HepG2 (cell line): Measurements from ENCODE around the gene THBS4. TPM values are rescaled to one million over a fixed set of nuclear protein-coding genes. Genes with fewer than 3 reads are reported as not detected.

ENCODE experiments used
- ATAC-seq: fragments of 200-7000 bp; cut with Tn5 transposase; 3 replicates; pipeline ENCODE4 v1.9.1; 2020; ENCODE audit warnings: mild to moderate bottlenecking, moderate library complexity
- BruUV-seq: library from RNA; stranded (reverse); fragments of 400-500 nt; replicated peaks from 2 replicates; lab custom pipeline; 2021; lab: Mats Ljungman, UMichigan
- CTCF ChIA-PET: fragments of 300-600 bp; formaldehyde crosslinking; extraction: SDS; loops from one replicate; lab custom pipeline; 2021; ENCODE audit warnings: low total read pairs, inconsistent platforms, low intra/inter-chr PET ratio; lab: Yijun Ruan, JAX
- POLR2A ChIA-PET: fragments of 350-600 bp; sonication (Branson Sonifier 250); formaldehyde crosslinking; loops from one replicate; lab custom pipeline; 2020; ENCODE audit warnings: antibody characterized with exemption, inconsistent platforms; lab: Yijun Ruan, JAX
- DNase-seq: peaks from one replicate; pipeline ENCODE4 v3.0.0-alpha.2; 2015; ENCODE audit warnings: low spot score
- FAIRE-seq: peaks from 3 replicates; lab custom pipeline; 2011; peaks lifted over from hg19 to GRCh38; lab: Jason Lieb, UNC
- H2AFZ ChIP-seq: one replicate; pipeline ENCODE4 v1.6.1; 2011; ENCODE audit warnings: low read length, inconsistent platforms
- H3K27ac ChIP-seq: fragments of 300-600 bp; 3 replicates; pipeline ENCODE4 v1.8.0; 2011; ENCODE audit warnings: mixed run types, mild to moderate bottlenecking, mixed read lengths, low read length, inconsistent platforms; ENCODE audit not compliant: insufficient read depth; ENCODE audit errors: extremely low read length
- H3K27me3 ChIP-seq, 2 experiments: fragments of 200-600 bp in 1 of 2; 2 replicates in 1 of 2; 3 replicates in 1 of 2; pipeline versions ENCODE4 v1.6.0 to v1.8.0; 2011; ENCODE audit warnings: low read length in 2 of 2, mild to moderate bottlenecking in 2 of 2, moderate library complexity in 2 of 2, inconsistent platforms in 1 of 2; ENCODE audit not compliant: insufficient read depth in 2 of 2, control insufficient read depth in 1 of 2
- H3K36me3 ChIP-seq, 2 experiments: fragments of 200-600 bp in 1 of 2; replicated peaks in 1 of 2; 2 replicates in 1 of 2; 3 replicates in 1 of 2; pipeline versions ENCODE4 v1.5.1 to v1.8.0; 2011; ENCODE audit warnings: low read length in 2 of 2, inconsistent platforms in 1 of 2; ENCODE audit not compliant: insufficient read depth in 2 of 2, control insufficient read depth in 1 of 2
- H3K4me1 ChIP-seq: 2 replicates; pipeline ENCODE4 v1.5.1; 2012; ENCODE audit warnings: low read length, inconsistent platforms; ENCODE audit not compliant: insufficient read depth
- H3K4me2 ChIP-seq: 2 replicates; pipeline ENCODE4 v1.6.0; 2011; ENCODE audit warnings: low read depth, low read length, inconsistent platforms
- H3K4me3 ChIP-seq, 3 experiments: fragments of 200-600 bp in 1 of 3; sonication (generic), shearing (Covaris generic) in 1 of 3; replicated peaks in 1 of 3; 2 replicates each; pipeline ENCODE4 v1.5.1; 2011 to 2016; ENCODE audit warnings: low read length in 3 of 3, inconsistent platforms in 2 of 3, low read depth in 2 of 3, mild to moderate bottlenecking in 2 of 3, control low read depth in 1 of 3, mixed read lengths in 1 of 3; ENCODE audit not compliant: insufficient read depth in 1 of 3
- H3K79me2 ChIP-seq: one replicate; pipeline ENCODE4 v1.6.1; 2011; ENCODE audit warnings: low read length, inconsistent platforms; ENCODE audit not compliant: insufficient read depth
- H3K9ac ChIP-seq: 2 replicates; pipeline ENCODE4 v1.6.0; 2011; ENCODE audit warnings: mild to moderate bottlenecking, low read depth, low read length, inconsistent platforms; ENCODE audit not compliant: insufficient read depth
- H3K9me3 ChIP-seq: 2 replicates; pipeline ENCODE4 v1.5.1; 2012; ENCODE audit warnings: mild to moderate bottlenecking, low read length
- H4K20me1 ChIP-seq: 2 replicates; pipeline ENCODE4 v1.6.0; 2011; ENCODE audit warnings: inconsistent platforms, mild to moderate bottlenecking, low read length, moderate library complexity; ENCODE audit not compliant: insufficient read depth
- DNMT3B ChIP-seq: conservative IDR thresholded peaks from 2 replicates; pipeline ENCODE4 v1.6.1; 2016; ENCODE audit warnings: missing biosample characterization, control low read depth
- GPBP1L1 ChIP-seq: sonication (generic); formaldehyde crosslinking; IDR thresholded peaks from 2 replicates; pipeline ENCODE4 v1.5.0; 2020; ENCODE audit warnings: mild to moderate bottlenecking, missing genetic modification reagents
- MATR3 ChIP-seq: sonication (generic); formaldehyde crosslinking; IDR thresholded peaks from 2 replicates; pipeline ENCODE4 v1.4.0; 2020; ENCODE audit warnings: missing genetic modification reagents
- NFE2L1 ChIP-seq: sonication (generic); formaldehyde crosslinking; IDR thresholded peaks from 2 replicates; pipeline ENCODE4 v1.4.0; 2020; ENCODE audit warnings: missing genetic modification reagents, mild to moderate bottlenecking, borderline replicate concordance
- PAF1 ChIP-seq: IDR thresholded peaks from 2 replicates; pipeline ENCODE4 v1.6.1; 2016; ENCODE audit warnings: missing genetic modification reagents, missing compliant biosample characterization
- SNAPC2 ChIP-seq: sonication (generic); formaldehyde crosslinking; IDR thresholded peaks from 2 replicates; pipeline ENCODE4 v1.8.1; 2022; ENCODE audit warnings: mild to moderate bottlenecking, missing genetic modification reagents
- ZBTB1 ChIP-seq: sonication (generic); formaldehyde crosslinking; IDR thresholded peaks from 2 replicates; pipeline ENCODE4 v1.4.0; 2020; ENCODE audit warnings: missing genetic modification reagents, borderline replicate concordance
- ZFP90 ChIP-seq: sonication (generic); formaldehyde crosslinking; IDR thresholded peaks from 2 replicates; pipeline ENCODE4 v1.8.0; 2022; ENCODE audit warnings: missing genetic modification reagents, mild to moderate bottlenecking, inconsistent platforms, borderline replicate concordance
- ZNF136 ChIP-seq: sonication (generic); formaldehyde crosslinking; IDR thresholded peaks from 2 replicates; pipeline ENCODE4 v1.8.1; 2022; ENCODE audit warnings: low read depth, mild to moderate bottlenecking, moderate library complexity, missing genetic modification reagents
- ZNF468 ChIP-seq: sonication (generic); formaldehyde crosslinking; IDR thresholded peaks from 2 replicates; pipeline ENCODE4 v1.8.0; 2022; ENCODE audit warnings: mild to moderate bottlenecking, moderate library complexity, missing genetic modification reagents
- ZNF549 ChIP-seq: sonication (generic); formaldehyde crosslinking; IDR thresholded peaks from 2 replicates; pipeline ENCODE4 v1.5.0; 2020; ENCODE audit warnings: missing genetic modification reagents
- ZNF556 ChIP-seq: sonication (generic); formaldehyde crosslinking; IDR thresholded peaks from 2 replicates; pipeline ENCODE4 v1.4.0; 2020; ENCODE audit warnings: mild to moderate bottlenecking, missing genetic modification reagents, borderline replicate concordance
- ZNF615 ChIP-seq: sonication (generic); formaldehyde crosslinking; IDR thresholded peaks from 2 replicates; pipeline ENCODE4 v1.5.0; 2020; ENCODE audit warnings: mild to moderate bottlenecking, missing genetic modification reagents, borderline replicate concordance
- ZSCAN12 ChIP-seq: sonication (generic); formaldehyde crosslinking; IDR thresholded peaks from 2 replicates; pipeline ENCODE4 v1.9.0; 2021; ENCODE audit warnings: mild to moderate bottlenecking, missing genetic modification reagents
- WGBS: methylation state at CpG from one replicate; pipeline ENCODE4 v1.1.6; 2017; ENCODE audit warnings: low lambda C conversion rate; 5-methylcytosine and 5-hydroxymethylcytosine counted together
- in situ Hi-C: cut with HindIII; loops from 2 replicates; pipeline ENCODE4 v1.10.0; 2017; ENCODE audit warnings: low pct_unique_long_range_greater_than_20kb; ENCODE audit not compliant: extremely low pct_ligation_motif_present
- intact Hi-C: fragments of 100-400 bp; cut with micrococcal nuclease; formaldehyde crosslinking; loops from one replicate; pipeline ENCODE4 v1.10.0; 2022; ENCODE audit not compliant: unreplicated experiment
- polyA plus RNA-seq, 8 experiments: library from polyadenylated mRNA; depleted of rRNA in 3 of 8; stranded (reverse) in 7 of 8; unstranded in 1 of 8; fragments of >200 nt; fragmentation: Illumina TruSeq in 4 of 8; extraction: Trizol in 4 of 8; gene quantifications; 2 replicates each; pipeline versions ENCODE4 v1.2.1 to v1.2.3, GENCODE V29; 2011 to 2016; ENCODE audit warnings: low read depth in 4 of 8, missing spikeins in 1 of 8, mixed read lengths in 1 of 8; ENCODE audit not compliant: insufficient read depth in 1 of 8
- total RNA-seq, 5 experiments: library from RNA; depleted of rRNA; stranded (reverse); fragments of >200 nt; fragmentation: Illumina TruSeq; extraction: Trizol; gene quantifications; 2 replicates each; pipeline ENCODE4 v1.2.3, GENCODE V29; 2016; ENCODE audit warnings: low read depth in 1 of 5
- TF ChIP-seq, protein P1 (sequence below): sonication (generic); formaldehyde crosslinking; IDR thresholded peaks from 2 replicates; pipeline ENCODE4 v1.4.0; 2020; ENCODE audit warnings: missing genetic modification reagents
- TF ChIP-seq, protein P2 (sequence below): sonication (generic); formaldehyde crosslinking; IDR thresholded peaks from 2 replicates; pipeline ENCODE4 v1.8.1; 2022; ENCODE audit warnings: low read depth, mild to moderate bottlenecking, missing genetic modification reagents

THBS4 gene
- total and polyA plus RNA-seq, 2 of the 13 experiments (the other 11 are each of a cell fraction or from before 2014, with no cell fraction given), result 0.60 to 1.2 TPM

GRCh38 chr5:80125962-80126480 lies 90.9 kb downstream of the THBS4 start:
- DNase-seq, result no peak
- 0 out of 2 replicates have a peak, but pooled peaks cover 4% of the 10 kb centered on the region for H3K9me3 ChIP-seq
- H3K4me2 ChIP-seq, result no peak overlapping the region
- CTCF ChIA-PET, result no interaction called here
- H3K4me3 ChIP-seq, result no peak overlapping the region
- in situ Hi-C loops (no loop called here), intact Hi-C loops (no loop called here)
- H3K9ac ChIP-seq, result no peak overlapping the region
- H4K20me1 ChIP-seq, result no peaks in the 10 kb centered on the region
- no peaks in the 10 kb centered on the region for H3K27me3 ChIP-seq
- H3K27ac ChIP-seq, result no peak overlapping the region
- WGBS, result 89% methylated on average over 4 of the region's 4 CpGs
- no peak overlapping the region for H2AFZ ChIP-seq
- POLR2A ChIA-PET, result no interaction called here
- H3K36me3 ChIP-seq, result no peaks in the 10 kb centered on the region
- ATAC-seq, result no peak
- no TSS peak for BruUV-seq
- no peak for FAIRE-seq
- peaks cover 17% of the 10 kb centered on the region for H3K4me1 ChIP-seq
- no peaks in the 10 kb centered on the region for H3K79me2 ChIP-seq
- TF ChIP-seq ZNF556 (CRISPR knock-in tag) (no peak), ZSCAN12 (CRISPR knock-in tag) (no peak), GPBP1L1 (CRISPR knock-in tag) (no peak), PAF1 (no peak), SNAPC2 (CRISPR knock-in tag) (no peak), NFE2L1 (CRISPR knock-in tag) (no peak), ZNF136 (CRISPR knock-in tag) (no peak), MATR3 (no peak), ZBTB1 (CRISPR knock-in tag) (no peak), ZNF615 (CRISPR knock-in tag) (no peak), ZNF468 (no peak), ZNF549 (no peak), ZFP90 (CRISPR knock-in tag) (no peak), DNMT3B (CRISPR knock-in tag) (no peak)
- TF ChIP-seq, protein P1, sequence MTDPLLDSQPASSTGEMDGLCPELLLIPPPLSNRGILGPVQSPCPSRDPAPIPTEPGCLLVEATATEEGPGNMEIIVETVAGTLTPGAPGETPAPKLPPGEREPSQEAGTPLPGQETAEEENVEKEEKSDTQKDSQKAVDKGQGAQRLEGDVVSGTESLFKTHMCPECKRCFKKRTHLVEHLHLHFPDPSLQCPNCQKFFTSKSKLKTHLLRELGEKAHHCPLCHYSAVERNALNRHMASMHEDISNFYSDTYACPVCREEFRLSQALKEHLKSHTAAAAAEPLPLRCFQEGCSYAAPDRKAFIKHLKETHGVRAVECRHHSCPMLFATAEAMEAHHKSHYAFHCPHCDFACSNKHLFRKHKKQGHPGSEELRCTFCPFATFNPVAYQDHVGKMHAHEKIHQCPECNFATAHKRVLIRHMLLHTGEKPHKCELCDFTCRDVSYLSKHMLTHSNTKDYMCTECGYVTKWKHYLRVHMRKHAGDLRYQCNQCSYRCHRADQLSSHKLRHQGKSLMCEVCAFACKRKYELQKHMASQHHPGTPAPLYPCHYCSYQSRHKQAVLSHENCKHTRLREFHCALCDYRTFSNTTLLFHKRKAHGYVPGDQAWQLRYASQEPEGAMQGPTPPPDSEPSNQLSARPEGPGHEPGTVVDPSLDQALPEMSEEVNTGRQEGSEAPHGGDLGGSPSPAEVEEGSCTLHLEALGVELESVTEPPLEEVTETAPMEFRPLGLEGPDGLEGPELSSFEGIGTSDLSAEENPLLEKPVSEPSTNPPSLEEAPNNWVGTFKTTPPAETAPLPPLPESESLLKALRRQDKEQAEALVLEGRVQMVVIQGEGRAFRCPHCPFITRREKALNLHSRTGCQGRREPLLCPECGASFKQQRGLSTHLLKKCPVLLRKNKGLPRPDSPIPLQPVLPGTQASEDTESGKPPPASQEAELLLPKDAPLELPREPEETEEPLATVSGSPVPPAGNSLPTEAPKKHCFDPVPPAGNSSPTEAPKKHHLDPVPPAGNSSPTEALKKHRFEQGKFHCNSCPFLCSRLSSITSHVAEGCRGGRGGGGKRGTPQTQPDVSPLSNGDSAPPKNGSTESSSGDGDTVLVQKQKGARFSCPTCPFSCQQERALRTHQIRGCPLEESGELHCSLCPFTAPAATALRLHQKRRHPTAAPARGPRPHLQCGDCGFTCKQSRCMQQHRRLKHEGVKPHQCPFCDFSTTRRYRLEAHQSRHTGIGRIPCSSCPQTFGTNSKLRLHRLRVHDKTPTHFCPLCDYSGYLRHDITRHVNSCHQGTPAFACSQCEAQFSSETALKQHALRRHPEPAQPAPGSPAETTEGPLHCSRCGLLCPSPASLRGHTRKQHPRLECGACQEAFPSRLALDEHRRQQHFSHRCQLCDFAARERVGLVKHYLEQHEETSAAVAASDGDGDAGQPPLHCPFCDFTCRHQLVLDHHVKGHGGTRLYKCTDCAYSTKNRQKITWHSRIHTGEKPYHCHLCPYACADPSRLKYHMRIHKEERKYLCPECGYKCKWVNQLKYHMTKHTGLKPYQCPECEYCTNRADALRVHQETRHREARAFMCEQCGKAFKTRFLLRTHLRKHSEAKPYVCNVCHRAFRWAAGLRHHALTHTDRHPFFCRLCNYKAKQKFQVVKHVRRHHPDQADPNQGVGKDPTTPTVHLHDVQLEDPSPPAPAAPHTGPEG, result no peak
- TF ChIP-seq, protein P2, sequence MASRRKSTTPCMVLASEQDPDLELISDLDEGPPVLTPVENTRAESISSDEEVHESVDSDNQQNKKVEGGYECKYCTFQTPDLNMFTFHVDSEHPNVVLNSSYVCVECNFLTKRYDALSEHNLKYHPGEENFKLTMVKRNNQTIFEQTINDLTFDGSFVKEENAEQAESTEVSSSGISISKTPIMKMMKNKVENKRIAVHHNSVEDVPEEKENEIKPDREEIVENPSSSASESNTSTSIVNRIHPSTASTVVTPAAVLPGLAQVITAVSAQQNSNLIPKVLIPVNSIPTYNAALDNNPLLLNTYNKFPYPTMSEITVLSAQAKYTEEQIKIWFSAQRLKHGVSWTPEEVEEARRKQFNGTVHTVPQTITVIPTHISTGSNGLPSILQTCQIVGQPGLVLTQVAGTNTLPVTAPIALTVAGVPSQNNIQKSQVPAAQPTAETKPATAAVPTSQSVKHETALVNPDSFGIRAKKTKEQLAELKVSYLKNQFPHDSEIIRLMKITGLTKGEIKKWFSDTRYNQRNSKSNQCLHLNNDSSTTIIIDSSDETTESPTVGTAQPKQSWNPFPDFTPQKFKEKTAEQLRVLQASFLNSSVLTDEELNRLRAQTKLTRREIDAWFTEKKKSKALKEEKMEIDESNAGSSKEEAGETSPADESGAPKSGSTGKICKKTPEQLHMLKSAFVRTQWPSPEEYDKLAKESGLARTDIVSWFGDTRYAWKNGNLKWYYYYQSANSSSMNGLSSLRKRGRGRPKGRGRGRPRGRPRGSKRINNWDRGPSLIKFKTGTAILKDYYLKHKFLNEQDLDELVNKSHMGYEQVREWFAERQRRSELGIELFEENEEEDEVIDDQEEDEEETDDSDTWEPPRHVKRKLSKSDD (CRISPR knock-in tag), result no peak
